GM19043 (cell line): ENCODE results near the gene FAF2.
A peak's percentile ranks its signal among the peaks of the same experiment; 100 is the strongest.
"Not testable (repeated sequence)": the region's sequence is repeated elsewhere in the genome, so short reads cannot be mapped to it uniquely, and the experiment has no call there.

Experiments used
- ATAC-seq: cut with Tn5 transposase; IDR thresholded peaks from one replicate; pipeline ENCODE4 v1.9.1; 2021; ENCODE audit warnings: low read depth; ENCODE audit not compliant: unreplicated experiment

The FAF2 gene

GRCh38 chr5:176450077-176450476, 1.9 kb downstream of the FAF2 start:
- no peak for ATAC-seq

DNA sequence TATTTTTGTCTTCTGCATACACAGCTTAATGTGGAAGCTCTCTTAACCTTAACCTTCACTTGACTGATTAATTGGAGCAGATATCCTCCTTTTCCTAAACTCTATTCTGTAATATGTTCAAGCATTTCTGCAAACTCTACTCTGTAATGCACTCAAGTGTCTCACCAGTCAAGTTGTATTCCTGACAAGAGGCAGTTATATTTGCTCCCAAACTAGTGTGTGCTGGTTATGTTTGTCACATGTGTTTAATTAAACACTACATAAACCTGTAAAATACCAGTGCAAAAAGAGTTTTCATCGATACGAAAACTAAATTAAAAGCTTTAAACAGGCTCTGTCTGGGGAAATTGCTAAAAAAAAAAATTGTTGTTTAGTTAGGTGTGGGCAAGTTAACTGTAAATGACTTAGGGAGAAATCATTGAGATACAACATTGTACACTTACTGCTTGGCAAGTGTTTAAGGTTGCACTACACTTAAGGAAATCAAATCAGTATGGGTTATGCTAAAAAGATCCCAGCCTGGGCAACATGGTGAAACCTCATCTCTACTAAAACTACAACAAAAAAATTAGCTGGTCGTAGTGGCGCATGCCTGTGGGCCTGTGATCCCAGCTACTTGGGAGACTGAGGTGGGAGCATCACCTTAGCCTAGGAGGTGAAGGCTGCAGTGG, 6.7 kb downstream of the FAF2 start:
- no peak for ATAC-seq

GRCh38 chr5:176458904-176459561, 10.8 kb downstream of the FAF2 start:
- no peak for ATAC-seq

- no peak for ATAC-seq
Measured at GRCh38 chr5:176461349-176461748, 13.2 kb downstream of the FAF2 start.

- ATAC-seq = no peak
Measured at GRCh38 chr5:176463113-176463764, 15.1 kb downstream of the FAF2 start.

GRCh38 chr5:176466245-176466871, 18.2 kb downstream of the FAF2 start:
- no peak for ATAC-seq

DNA sequence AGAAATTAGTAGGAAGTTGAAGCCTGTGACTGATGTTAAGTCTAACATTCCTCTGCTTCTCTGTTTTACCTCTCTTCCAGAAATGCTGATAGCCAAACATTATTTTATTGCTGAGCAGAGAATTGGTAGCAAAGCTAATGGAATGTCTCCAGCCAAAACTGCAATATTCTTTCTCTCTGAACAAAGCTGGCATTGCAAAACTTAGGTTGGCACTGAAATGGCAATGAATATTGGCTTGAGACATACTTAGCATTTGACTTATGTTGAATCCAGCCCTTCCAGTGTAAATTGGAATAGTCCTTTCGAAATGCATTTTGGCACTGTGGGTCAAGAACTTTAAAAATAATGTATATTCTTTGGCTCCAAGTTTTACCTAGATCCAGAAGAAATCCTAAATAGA, 21.1 kb downstream of the FAF2 start:
- no peak for ATAC-seq

DNA sequence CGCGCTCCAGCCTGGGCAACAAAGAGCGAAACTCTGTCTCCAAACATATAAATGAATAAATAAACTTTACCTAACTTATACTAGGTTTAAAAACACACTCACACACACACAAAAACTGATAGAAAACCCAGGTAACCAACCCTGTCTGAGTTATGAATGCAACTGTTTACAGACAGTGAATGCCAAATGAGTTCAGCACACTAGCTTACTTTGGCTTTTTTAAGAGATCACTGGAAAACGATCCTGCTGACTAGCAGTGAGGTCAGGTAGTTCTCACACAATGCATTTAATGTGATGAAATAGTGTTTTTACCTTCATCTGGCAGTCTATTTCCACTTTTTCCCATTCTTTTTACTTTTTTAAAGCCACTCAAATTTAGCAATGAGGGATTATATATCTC, 22.4 kb downstream of the FAF2 start:
- no peak for ATAC-seq

DNA sequence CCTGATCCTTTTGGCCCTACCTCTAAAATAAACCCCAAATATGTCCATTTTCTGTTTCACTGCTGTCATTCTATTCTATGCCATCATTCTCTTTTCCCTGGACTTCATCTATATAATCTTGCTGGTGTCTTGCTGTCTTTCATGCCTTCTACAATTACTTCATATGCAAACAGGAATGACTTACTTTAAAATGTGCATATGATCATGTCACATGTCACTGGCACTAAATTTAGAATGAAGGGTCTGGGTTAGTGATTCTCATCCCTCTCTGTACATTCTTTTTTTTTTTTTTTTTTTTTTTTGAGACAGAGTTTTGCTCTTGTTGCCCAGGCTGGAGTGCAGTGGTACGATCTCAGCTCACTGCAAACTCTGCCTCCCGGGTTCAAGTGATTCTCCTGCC, 22.9 kb downstream of the FAF2 start:
- no peak for ATAC-seq

- ATAC-seq = no peak
Measured at GRCh38 chr5:176473335-176474006, 25.3 kb downstream of the FAF2 start.

- no peak for ATAC-seq
Measured at GRCh38 chr5:176474476-176474875, 26.3 kb downstream of the FAF2 start.

- peak; percentile 72 for ATAC-seq
Measured at GRCh38 chr5:176481711-176482110, 33.5 kb downstream of the FAF2 start.

DNA sequence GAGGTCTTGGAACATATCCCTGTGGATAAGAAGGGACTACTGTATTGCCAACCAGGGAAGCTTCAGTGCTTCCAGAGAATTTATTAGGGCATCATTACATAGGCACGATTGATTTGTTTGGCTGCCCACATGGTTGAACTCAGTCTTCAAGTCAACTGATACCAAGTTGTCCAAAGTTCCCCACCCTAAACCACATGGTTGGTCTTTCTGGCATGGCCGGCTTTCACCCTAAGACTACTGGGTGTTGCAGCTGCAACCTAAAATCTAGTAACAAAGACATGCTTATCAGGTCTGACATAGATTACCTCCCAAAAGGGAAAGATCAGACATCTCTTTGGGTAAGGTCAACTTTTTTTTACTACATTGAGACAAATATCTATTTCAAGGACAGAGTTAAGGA, 37.0 kb downstream of the FAF2 start:
- no peak for ATAC-seq

DNA sequence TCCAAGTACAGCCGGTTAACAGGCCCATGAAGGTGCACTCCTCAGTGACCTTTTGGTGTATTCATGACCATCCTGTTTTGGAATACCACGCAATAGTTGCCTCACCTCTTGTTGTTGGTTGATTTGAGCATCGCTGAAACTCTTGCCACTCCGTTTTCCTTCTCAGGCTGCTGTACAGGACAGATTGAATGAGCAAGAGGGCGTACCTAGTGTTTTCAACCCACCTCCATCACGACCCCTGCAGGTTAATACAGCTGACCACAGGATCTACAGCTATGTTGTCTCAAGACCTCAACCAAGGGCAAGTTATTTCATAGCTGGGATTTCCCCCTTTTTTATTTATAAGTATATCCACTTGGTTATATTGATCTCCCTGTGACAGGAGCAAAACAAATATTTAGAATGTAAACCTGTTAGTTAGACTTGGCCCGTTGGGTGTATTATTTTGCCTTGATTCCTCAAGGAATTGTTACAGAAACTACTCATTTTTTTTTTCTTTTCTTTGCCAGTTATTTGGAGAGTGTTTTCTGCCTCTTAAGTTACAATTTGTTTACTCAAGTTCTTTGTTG, 38.1 kb downstream of the FAF2 start:
- ATAC-seq = no peak

DNA sequence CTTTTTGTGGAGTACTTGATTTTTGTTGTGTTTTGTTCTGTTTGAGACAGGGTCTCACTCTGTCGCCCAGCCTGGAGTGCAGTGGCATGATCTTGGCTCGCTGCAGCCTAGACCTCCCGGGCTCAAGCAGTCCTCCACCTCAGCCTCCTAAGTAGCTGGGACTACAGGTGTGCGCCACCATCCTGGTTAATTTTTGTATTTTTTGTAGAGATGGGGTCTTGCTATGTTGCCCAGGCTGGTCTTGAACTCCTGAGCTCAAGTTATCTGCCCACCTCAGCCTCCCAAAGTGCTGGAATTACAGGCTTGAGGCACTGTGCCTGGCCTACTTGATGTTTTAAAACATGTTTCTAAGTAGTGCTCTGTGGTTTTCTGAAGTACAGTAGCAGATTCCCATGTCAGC, 39.0 kb downstream of the FAF2 start:
- ATAC-seq = not testable (repeated sequence)

- no peak for ATAC-seq
Measured at GRCh38 chr5:176489077-176489476, 40.9 kb downstream of the FAF2 start.

DNA sequence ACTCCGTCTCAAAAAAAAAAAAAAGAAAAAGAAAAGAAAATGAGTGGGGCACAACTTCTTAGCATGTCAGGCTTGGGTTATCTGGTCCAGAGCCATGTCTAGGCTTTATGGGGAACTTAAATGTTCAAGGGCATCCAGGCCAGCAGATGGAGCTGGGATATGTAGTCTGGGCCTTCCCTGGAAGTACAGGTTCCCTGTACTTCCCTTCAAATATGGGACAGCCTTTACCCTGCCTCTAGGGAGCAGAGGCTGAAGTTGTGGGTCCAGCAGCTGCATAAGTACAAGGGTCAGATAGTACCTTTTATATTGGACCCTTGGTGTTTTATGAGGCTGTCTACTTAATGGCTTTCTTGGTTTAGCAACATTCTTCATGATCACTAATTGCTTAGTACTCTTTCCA, 42.1 kb downstream of the FAF2 start:
- no peak for ATAC-seq

DNA sequence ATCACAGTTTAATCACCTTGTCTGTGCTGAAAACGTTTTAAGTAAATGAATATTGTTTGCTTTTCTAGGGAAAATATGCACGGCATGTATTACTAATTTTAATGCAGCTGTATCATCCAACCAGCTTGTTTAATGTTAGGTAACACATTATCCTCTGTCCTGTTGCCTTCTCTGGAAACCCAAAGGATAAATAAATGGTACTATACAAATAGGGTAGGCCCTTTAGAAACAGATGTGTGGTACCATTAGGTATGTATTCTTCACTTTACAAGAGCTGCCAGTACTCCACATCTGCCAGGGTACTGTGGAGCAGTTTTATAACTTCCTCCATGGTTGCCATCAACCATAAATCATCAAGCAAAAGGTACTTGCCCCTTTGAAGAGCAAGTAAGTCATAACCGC, 42.9 kb downstream of the FAF2 start:
- ATAC-seq = no peak

DNA sequence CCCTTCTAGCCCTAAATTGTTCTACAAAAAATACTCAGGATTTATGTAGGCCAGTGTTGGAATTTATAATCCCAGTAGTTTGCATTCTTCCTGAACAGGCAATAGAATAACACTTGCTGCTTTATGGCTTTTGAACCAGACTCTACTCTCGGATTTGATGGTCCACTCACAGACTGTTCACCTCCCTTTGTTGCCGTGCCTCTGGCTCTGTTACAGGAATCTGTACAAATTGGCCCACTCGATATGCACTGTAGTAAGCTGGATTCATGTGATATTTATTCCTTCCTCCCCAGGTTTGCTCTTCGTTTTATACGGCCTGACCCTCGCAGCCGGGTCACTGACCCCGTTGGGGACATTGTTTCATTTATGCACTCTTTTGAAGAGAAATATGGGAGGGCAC, 43.7 kb downstream of the FAF2 start:
- no peak for ATAC-seq

DNA sequence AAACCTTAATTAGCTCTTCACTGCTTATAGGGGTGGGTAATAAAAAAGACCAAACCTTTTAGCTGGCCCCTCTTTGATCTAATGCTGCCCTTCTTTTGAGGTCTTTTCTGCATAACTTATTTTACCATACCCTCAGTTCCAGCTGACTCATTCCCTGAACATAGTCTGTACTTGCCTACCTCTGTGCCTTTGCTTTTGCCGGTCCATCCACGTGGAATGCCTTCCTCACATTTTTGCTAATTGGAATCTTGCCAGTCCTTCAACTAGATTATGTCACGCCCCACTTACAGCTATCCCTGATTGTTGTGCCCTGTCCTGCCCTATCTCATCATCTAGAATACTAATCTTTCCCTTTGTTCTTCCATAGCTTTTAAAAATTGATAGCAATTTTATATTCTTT, 44.2 kb downstream of the FAF2 start:
- no peak for ATAC-seq

DNA sequence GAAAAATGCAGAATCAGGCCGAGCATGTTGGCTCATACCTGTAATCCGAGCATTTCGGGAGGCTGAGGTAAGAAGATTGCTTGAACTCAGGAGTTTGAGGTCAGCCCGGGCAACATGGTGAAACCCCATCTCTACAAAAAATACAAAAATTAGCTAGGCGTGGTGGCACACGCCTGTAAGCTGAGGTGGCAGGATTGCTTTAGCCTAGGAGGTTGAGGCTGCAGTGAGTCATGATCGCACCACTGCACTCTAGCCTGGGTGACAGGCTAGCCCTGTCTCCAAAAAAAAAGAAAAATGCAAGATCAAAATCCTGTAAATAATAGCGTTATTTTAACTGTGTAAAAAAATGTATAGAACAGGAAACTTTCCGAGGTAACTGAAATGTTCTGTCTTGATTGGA, 49.7 kb downstream of the FAF2 start:
- ATAC-seq = no peak
